Measurements from ENCODE around the gene SYPL1. TPM values are rescaled to one million over a fixed set of nuclear protein-coding genes. Genes with fewer than 3 reads are reported as not detected.

SYPL1 gene
- total RNA-seq, 1 experiment from 2014 or later: 76.4 TPM

DNA sequence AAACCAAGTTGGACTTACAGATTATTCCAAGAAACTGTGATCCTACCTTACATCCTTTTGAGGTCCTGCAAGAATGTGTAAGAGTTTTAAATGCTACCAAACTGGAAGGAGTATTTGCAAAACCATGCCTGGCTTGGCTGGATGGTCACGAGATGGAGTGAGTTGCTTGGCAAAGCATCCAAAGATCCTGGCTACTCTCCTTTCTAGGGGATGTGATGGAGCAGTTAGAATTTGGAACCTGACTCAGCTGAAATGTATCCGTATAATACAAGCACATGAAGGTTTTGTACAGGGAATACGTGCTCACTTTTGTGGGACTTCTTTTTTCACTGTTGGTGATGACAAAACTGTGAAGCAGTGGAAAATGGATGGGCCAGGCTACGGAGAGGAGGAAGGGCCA is 13.3 kb upstream of the SYPL1 start:
- DNase-seq (ENCODE audit: low spot score): no peak
- BruUV-seq (replicated peaks): no TSS peak
- intact Hi-C loops (cut with micrococcal nuclease; ENCODE audit: unreplicated experiment): no loop called here
- H3K4me1 ChIP-seq (ENCODE audit: insufficient read depth, low read length, poor library complexity, severe bottlenecking): peaks cover 5% of the 10 kb centered on the region
- no peaks in the 10 kb centered on the region for H3K27me3 ChIP-seq (replicated peaks; ENCODE audit: insufficient read depth, low read depth, low read length, poor library complexity)
- CTCF ChIA-PET: no interaction called here
- no peaks in the 10 kb centered on the region for H3K9me3 ChIP-seq (ENCODE audit: low read depth, low read length, poor library complexity, severe bottlenecking)
- POLR2A ChIA-PET (ENCODE audit: low non-redundant PET): no interaction called here
- no peak overlapping the region for H3K4me3 ChIP-seq (ENCODE audit: low read depth, low read length, poor library complexity, severe bottlenecking)
- no peaks in the 10 kb centered on the region for H3K36me3 ChIP-seq (ENCODE audit: insufficient read depth, low read length, poor library complexity, severe bottlenecking)
- H3K27ac ChIP-seq (ENCODE audit: low read depth, low read length, poor library complexity, severe bottlenecking): no peak overlapping the region
- no peak for TF ChIP-seq EZH2 (IDR thresholded peaks at IDR 0.05; ENCODE audit: borderline replicate concordance, low read depth, low read length, poor library complexity, severe bottlenecking)
- TF ChIP-seq, protein P1, sequence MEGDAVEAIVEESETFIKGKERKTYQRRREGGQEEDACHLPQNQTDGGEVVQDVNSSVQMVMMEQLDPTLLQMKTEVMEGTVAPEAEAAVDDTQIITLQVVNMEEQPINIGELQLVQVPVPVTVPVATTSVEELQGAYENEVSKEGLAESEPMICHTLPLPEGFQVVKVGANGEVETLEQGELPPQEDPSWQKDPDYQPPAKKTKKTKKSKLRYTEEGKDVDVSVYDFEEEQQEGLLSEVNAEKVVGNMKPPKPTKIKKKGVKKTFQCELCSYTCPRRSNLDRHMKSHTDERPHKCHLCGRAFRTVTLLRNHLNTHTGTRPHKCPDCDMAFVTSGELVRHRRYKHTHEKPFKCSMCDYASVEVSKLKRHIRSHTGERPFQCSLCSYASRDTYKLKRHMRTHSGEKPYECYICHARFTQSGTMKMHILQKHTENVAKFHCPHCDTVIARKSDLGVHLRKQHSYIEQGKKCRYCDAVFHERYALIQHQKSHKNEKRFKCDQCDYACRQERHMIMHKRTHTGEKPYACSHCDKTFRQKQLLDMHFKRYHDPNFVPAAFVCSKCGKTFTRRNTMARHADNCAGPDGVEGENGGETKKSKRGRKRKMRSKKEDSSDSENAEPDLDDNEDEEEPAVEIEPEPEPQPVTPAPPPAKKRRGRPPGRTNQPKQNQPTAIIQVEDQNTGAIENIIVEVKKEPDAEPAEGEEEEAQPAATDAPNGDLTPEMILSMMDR (conservative IDR thresholded peaks at IDR 0.05; ENCODE audit: low read depth, low read length): no peak

GRCh38 chr7:106124186-106124585 is 12.1 kb upstream of the SYPL1 start:
- CTCF ChIA-PET: no interaction called here
- TF ChIP-seq EZH2 (IDR thresholded peaks at IDR 0.05; ENCODE audit: borderline replicate concordance, low read depth, low read length, poor library complexity, severe bottlenecking): no peak
- TF ChIP-seq, protein P1 (conservative IDR thresholded peaks at IDR 0.05; ENCODE audit: low read depth, low read length): no peak
- Histone ChIP-seq H3K9me3 (ENCODE audit: low read depth, low read length, poor library complexity, severe bottlenecking) (no peaks in the 10 kb centered on the region), H3K27ac (ENCODE audit: low read depth, low read length, poor library complexity, severe bottlenecking) (no peak overlapping the region), H3K36me3 (ENCODE audit: insufficient read depth, low read length, poor library complexity, severe bottlenecking) (no peaks in the 10 kb centered on the region), H3K4me1 (ENCODE audit: insufficient read depth, low read length, poor library complexity, severe bottlenecking) (peaks cover 5% of the 10 kb centered on the region), H3K27me3 (replicated peaks; ENCODE audit: insufficient read depth, low read depth, low read length, poor library complexity) (no peaks in the 10 kb centered on the region), H3K4me3 (ENCODE audit: low read depth, low read length, poor library complexity, severe bottlenecking) (no peak overlapping the region)
- DNase-seq (ENCODE audit: low spot score): no peak
- no TSS peak for BruUV-seq (replicated peaks)
- intact Hi-C loops (cut with micrococcal nuclease; ENCODE audit: unreplicated experiment): no loop called here
- POLR2A ChIA-PET (ENCODE audit: low non-redundant PET): no interaction called here

- Histone ChIP-seq H3K27ac (ENCODE audit: low read depth, low read length, poor library complexity, severe bottlenecking) (no peak overlapping the region), H3K4me1 (ENCODE audit: insufficient read depth, low read length, poor library complexity, severe bottlenecking) (peaks cover 5% of the 10 kb centered on the region), H3K4me3 (ENCODE audit: low read depth, low read length, poor library complexity, severe bottlenecking) (no peak overlapping the region), H3K9me3 (ENCODE audit: low read depth, low read length, poor library complexity, severe bottlenecking) (no peaks in the 10 kb centered on the region), H3K27me3 (replicated peaks; ENCODE audit: insufficient read depth, low read depth, low read length, poor library complexity) (no peaks in the 10 kb centered on the region), H3K36me3 (ENCODE audit: insufficient read depth, low read length, poor library complexity, severe bottlenecking) (no peaks in the 10 kb centered on the region)
- no peak for DNase-seq (ENCODE audit: low spot score)
- CTCF ChIA-PET: interaction anchor here (0.7 kb wide), 1 partner anchor 62 kb away, joined by 3 read pairs; no protein-coding TSS in a partner anchor
- no peak for TF ChIP-seq EZH2 (IDR thresholded peaks at IDR 0.05; ENCODE audit: borderline replicate concordance, low read depth, low read length, poor library complexity, severe bottlenecking)
- TF ChIP-seq, protein P1 (conservative IDR thresholded peaks at IDR 0.05; ENCODE audit: low read depth, low read length): no peak
- POLR2A ChIA-PET (ENCODE audit: low non-redundant PET): no interaction called here
- BruUV-seq (replicated peaks): no TSS peak
- intact Hi-C loops (cut with micrococcal nuclease; ENCODE audit: unreplicated experiment): no loop called here
These were observed 10.6 kb upstream of the SYPL1 start for GRCh38 chr7:106122713-106123112.
